ENCODE data around the gene PCDHGA3.

DNA sequence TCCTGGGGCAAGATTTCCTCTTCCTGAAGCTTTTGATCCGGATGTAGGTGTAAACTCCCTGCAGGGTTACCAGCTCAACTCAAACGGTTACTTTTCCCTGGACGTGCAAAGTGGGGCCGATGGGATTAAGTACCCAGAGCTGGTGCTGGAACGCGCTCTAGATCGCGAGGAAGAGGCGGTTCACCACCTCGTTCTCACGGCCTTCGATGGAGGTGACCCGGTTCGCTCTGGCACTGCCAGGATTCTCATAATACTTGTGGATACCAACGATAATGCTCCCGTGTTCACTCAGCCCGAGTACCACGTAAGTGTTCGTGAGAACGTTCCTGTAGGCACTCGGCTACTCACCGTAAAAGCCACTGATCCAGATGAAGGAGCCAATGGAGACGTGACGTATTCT is 12.0 kb downstream of the PCDHGA3 start:
- no peak for TF ChIP-seq EZH2 (IDR thresholded peaks at IDR 0.05; ENCODE audit: borderline replicate concordance, low read depth, low read length, severe bottlenecking)
- TF ChIP-seq, protein P1, sequence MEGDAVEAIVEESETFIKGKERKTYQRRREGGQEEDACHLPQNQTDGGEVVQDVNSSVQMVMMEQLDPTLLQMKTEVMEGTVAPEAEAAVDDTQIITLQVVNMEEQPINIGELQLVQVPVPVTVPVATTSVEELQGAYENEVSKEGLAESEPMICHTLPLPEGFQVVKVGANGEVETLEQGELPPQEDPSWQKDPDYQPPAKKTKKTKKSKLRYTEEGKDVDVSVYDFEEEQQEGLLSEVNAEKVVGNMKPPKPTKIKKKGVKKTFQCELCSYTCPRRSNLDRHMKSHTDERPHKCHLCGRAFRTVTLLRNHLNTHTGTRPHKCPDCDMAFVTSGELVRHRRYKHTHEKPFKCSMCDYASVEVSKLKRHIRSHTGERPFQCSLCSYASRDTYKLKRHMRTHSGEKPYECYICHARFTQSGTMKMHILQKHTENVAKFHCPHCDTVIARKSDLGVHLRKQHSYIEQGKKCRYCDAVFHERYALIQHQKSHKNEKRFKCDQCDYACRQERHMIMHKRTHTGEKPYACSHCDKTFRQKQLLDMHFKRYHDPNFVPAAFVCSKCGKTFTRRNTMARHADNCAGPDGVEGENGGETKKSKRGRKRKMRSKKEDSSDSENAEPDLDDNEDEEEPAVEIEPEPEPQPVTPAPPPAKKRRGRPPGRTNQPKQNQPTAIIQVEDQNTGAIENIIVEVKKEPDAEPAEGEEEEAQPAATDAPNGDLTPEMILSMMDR (IDR thresholded peaks at IDR 0.05; ENCODE audit: borderline replicate concordance, extremely low read depth, low read length, poor library complexity, severe bottlenecking) = no peak
